GM19238 (cell line): ENCODE measurements around the gene CBARP.

Source experiments
- DNase-seq: peaks from one replicate; pipeline ENCODE4 v3.0.0; 2011; ENCODE audit warnings: low spot score; ENCODE audit not compliant: insufficient read length

The CBARP gene

DNA sequence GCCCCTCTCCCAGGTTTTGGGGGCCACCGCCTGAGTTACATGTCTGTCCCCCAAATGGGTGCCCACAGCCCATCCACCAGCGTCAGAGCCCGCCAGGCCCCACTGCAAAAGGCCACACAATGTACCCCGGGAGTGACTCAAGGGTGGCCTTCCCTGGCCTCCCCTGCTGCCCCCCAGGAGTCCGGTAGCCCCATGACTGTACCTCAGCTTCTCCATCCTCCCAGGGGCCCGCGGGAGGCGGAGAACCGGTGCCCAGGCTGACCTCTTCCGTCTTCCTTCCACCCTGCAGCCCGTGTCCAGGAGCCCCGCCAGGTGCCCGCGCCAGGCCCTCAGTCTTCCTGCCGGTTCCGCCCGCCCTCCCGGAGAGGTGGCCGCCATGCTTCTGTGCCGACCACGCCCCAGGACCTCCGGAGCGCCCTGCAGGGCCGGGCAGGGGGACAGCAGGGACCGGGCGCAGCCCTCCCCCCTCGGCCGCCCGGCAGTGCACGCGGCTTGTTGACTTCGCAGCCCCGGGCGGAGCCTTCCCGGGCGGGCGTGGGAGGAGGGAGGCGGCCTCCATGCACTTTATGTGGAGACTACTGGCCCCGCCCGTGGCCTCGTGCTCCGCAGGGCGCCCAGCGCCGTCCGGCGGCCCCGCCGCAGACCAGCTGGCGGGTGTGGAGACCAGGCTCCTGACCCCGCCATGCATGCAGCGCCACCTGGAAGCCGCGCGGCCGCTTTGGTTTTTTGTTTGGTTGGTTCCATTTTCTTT lies 10.3 kb downstream of the CBARP start:
- DNase-seq = no peak

DNA sequence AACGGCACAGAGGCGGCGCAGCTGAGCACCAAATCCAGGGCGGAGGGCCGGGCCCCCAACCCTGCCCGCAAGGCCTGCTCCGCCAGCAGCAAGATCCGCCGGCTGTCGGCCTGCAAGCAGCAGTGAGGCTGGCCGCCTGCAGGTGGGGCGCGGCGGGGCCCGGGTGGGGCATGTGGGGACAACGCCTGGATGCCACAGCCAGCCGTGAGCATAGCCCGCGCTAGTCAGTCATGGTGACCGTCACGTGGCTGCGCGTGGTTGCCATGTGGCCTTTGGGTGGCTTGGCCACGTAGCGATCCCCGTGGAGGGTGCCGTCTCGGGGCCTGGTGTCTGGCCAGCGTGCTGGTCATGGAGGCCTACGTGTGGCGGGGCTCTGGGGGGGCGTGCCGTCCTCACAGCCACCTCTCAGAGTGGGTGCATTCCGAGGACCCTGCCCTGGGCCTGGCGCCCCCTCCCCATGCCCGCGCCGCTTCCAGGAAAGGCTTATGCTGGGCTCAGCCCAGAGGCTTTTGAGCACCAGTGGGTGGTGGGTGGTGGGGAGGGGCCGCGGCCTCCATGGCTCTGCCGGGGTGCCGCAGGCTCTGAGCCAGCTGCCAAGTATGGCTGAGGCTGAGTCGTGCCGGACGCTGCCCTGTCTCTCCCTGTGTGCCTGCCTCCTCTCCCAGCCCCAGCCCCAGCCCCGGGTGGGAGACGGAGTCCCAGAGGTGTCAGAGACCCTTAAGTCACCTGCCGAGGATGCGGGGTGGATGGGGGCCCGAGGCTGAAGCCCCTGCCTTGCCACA lies 11.1 kb downstream of the CBARP start:
- DNase-seq = no peak

DNA sequence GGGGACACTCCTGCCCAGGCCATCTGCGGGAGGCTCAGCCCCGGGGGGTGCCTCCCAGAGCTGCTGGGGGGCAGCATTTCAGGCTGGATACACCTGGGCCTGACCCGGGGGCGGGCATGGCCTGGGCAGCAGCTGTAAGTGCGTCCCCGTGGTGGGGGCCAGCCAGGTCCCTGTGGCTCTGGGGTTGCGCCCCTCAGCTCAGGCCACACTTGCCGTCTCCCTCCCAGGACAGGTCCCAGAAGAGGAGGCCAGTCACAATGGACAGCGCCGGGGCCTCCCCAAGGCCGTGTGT lies 11.6 kb downstream of the CBARP start:
- no peak for DNase-seq

DNA sequence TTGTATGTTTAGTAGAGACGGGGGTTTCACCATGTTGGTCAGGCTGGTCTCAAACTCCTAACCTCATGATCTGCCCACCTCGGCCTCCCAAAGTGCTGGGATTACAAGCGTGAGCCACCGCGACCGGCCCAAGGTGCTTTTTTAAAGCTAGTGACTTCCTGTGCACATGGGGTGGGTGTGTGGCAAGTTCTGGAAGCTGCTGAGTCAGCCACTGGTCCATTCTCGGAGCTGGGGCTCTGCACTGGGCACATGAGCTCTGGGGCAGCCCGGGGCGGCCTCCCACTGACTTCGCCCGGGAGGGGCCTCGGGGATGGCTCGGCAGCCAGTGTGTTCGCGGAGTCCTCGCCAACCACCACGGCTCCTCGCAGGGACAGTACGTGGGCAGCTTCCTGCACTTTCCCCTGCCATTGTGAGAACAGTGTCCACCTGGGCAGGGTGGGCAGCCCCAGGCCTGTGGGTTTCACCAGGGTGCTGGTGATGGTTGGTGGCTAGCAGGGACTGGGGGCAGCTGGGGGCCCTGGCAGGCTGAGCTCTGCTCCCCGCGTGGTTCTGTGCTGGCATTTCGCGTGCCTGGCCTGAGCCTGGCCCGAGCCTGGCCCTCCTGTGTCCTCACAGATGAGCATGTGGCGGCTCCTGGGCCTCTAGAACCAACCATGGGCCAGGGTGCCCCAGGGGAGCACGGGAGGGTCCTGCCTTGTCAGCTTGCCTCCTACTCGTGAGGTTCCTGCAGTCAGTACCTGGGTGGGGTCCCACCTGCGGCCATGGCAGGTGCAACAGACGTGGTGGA lies 12.2 kb downstream of the CBARP start:
- no peak for DNase-seq

DNA sequence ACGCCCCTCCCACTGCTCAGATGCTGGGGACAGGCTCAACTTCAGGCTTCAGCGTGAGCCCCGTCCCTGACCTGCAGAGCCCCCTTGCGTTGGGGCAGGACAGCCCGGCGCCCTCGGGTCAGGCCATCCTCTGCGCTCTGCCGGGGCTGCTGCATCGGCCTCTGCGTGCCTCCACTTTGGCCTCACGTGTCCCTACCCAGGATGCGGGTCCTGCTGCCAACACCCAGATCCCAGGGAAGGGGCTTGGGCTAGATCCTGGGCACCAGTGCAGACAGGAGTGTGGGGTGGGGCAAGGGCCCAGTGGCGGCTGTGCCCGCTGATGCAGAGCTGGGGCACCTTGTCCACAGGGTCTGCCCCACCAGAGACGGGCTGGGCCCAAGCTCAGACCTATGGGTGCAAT lies 13.0 kb downstream of the CBARP start:
- no peak for DNase-seq

DNA sequence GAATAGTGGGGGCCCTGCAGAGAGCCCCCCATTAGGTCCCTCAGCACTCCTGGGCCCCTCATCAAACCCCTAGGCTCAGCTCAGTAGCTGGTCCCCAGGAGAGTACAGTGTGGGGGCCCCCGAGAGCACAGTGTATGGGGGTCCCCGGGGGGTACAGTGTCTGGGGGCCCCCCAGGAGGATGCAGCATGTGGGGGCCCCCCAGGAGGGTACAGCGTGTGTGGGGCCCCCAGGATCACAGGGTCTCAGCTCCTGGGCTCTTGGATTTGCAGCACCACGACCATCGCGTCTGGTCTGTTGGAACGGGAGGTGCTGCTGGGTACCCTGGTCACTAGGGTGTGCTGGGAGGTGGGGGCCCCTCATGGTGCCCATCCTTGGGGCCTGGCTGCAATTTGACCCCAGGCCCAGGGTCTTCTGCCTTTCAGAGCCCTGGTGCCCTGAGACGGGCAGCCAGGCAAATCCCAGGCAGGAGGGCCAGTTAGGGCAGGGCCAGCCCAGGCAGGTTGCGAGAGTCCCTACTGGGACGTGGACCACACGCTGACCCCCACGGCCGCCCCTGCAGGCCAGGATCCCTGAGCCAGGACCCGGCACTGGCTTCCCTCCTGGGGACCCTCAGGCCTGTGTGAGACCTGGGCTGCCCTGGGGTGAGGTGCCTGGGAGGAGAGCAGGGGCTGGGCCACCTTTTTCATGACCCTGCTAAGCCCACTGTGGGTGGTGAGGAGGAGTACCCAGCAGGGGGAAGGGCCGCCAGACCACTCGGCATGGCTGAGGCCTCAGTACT lies 13.6 kb downstream of the CBARP start:
- DNase-seq = no peak

DNA sequence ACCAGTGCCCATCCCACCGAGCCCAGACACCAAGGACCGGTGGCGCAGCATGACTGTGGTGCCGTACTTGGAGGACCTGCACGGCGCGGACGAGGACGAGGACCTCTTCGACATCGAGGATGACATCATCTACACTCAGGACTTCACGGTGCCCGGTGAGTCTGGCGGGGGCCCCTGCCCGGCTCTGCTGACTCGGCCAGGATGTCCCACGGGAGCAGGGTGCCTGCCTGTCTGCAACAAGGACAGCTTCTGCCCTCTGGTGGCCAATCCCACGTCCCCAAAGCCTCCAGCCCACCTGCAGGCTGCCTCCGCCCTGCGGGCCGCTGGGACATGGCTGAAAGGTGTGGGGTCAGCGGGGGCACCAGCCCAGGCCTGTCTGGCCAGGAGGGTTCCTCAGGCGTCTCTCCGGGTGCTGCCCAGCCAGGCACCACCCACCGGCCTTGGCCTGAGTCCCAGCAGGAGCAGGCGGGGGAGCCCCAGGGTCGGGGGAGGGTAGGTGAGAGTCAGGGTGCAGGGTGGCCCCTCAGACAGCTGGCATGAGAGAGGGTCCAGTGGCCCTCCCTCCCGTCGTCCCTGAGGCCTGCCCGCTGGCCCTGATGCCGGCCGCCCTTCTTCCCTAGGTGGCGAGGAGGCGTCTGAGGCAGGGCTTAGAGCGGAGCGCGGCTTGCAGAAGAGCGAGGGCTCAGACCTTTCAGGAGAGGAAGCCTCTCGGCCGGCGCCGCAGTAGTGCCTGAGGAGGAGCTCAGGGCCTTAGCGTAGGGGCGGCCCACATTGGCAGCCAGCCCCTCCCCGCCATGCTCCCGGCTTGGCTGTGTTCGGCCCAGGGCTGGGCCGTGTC lies 14.6 kb downstream of the CBARP start:
- DNase-seq = peak; percentile 67

DNA sequence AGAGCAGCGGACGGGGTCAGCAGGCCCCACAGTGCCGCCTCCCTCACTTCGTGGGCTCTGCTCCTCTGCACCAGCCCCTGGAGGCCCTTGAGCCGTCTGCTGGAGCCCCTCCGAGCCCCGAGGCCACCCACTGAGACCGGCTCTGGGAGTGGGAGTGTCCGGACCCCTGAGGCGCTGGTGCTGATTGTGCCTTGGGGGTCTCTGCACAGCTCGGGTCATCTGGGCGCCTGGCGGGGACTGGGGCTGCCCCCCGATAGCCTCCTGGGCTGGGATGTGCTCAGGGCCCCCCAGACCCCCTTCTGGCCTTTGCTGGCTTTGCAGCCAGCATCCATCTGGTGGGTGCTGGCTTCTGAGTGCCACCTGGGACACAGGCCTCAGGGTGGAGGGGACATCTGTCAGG lies 15.4 kb downstream of the CBARP start:
- DNase-seq = no peak

DNA sequence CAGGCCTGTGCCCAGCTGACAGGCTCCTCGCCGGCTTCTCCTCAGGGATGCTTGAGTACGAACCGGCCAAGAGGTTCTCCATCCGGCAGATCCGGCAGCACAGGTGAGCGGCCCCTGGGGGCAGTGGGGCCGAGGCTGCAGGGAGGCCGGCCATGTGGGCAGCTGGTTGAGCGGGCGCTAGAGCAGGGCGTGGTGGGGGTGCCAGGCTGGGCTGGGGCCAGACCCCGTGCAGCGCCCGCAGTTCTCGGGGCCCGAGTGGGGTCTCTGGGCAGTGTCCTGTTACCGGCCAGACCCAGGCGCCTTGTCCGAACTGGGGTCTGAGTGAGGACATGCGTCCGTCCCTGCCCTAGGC lies 15.9 kb downstream of the CBARP start:
- DNase-seq = no peak

DNA sequence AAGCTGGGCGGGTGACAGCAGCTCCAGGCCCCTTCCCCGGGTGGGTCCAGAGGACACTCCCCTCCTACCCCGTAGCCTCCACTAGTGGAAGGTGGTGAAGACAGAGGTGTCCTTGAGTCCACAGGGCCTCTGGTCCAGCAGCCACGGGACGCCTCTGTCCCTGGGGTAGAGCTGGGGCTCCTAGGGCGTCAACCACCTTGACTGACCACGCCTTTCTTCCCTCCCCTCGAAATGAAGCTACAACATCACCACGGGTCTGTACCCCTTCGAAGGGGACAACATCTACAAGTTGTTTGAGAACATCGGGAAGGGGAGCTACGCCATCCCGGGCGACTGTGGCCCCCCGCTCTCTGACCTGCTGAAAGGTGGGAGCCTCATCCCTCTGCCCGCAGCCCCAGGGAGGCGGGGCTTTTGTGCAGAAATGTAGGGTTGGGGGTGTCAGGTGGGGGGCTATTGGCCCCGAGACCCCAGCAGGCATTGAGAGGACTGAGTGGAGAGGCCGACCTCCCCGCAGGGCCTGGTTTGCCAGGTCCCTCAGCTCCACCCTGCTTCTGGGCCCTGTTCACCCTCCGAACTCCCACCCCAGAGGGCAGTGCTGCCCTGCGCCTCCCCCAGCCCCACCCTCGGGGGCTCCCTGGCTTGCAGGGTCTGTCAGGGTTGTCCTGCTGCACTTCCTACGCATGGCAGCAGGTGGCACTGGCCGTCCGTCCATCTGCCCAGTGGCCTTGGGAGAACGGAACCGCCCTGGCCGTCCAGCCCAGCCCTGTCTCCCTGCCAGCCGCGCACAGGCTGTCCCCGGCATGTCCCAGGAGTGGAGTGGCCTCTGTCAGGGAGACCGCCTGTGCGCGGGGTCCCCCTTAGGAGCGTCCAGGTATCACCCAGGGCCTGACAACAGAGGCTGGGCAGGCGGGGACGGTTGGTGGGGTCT lies 16.6 kb downstream of the CBARP start:
- no peak for DNase-seq

DNA sequence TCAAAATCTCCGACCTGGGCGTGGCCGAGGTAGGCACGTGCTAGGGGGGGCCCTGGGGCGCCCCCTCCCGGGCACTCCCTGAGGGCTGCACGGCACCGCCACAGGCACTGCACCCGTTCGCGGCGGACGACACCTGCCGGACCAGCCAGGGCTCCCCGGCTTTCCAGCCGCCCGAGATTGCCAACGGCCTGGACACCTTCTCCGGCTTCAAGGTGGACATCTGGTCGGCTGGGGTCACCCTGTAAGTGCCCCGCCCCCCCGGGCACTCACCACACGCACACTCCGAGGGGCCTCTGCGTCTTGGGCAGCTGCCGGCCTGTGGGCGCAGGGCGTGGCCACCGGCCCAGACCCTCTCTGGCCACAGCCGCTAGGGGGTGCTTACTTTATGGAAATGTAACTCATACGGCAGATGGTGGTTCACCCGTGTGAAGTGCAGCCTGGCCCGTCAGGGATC lies 17.3 kb downstream of the CBARP start:
- DNase-seq = no peak

DNA sequence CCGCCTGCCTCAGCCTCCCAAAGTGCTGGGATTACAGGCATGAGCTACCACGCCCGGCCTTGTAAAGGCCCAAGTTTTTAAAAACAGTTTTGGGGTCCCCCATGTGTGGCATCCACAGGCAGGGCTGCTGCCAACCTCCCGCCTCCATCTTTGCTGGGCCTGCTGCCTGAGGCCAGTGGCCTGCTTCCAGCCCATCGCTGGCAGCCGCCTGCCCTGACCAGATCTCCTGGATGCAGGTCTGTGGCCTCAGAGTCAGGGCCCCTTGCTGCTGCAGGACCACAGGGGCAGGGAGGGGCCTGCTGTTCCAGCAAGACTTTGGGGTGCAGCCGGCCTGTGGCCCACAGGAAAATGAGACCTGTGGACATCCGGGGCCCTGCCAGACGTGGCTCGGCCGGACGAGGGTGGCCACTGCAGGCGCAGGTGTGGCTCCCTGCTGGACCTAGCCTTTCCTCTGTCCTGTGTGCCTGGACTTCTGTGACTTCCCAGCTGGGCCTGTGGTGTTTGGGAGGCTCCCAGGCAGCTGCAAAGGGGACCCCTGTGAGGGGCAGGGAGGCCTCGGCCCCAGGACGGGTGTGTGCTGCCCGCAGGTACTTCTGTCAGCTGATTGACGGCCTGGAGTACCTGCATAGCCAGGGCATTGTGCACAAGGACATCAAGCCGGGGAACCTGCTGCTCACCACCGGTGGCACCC lies 17.9 kb downstream of the CBARP start:
- DNase-seq = no peak

DNA sequence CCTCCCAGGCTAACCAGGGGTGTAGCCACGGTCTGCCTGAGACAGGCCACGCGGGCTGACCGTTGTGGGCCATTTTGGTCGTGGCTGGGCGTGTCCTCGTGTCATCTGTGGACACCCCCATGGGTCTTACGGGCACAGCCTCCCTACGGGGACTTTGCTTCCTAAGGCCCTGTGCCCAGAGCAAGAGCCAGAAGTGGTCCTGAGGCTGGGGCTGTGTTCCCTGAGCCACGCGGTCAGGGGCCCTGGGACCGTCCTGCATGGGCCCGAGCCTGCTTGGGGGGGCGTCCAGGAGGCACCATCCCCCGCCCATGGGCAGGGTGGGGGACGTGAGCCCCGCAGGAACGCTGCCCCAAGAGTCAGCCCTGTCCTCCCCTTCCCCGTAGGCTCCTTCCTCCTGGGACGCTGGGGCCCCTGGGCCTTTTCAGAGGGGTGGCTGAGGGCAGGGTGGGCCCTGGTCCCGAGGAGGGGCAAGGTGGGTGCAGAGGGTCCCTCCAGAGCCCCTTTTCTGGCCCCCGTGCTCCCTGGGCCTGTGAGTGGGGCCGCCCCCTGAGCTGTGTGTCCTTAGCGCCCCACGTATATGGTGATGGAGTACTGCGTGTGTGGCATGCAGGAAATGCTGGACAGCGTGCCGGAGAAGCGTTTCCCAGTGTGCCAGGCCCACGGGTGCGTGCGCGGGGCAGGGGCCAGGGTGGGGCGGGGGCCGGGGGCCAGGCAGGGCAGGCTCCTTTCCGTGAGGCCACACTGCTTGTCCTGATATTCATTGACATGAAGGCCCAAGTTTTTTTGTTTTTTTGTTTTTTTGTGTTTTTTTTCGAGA lies 18.8 kb downstream of the CBARP start:
- DNase-seq = no peak

DNA sequence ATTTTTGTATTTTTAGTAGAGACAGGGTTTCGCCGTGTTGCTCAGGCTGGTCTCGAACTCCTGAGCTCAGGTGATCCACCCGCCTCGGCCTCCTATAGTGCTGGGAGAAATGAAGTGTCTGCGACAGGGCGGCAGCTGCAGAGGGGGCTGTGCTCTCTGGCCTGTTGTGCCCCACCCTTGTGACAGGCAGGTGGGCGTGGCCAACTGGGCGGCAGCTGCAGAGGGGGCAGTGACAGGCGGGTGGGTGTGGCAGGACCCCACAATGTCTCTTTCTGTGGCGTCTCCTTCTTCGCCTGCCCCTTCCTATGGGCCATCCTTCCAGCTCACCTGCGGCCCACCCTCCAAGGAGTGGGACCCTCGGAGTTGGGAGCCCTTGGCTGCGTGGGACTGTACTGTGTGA lies 20.4 kb downstream of the CBARP start:
- DNase-seq = no peak

DNA sequence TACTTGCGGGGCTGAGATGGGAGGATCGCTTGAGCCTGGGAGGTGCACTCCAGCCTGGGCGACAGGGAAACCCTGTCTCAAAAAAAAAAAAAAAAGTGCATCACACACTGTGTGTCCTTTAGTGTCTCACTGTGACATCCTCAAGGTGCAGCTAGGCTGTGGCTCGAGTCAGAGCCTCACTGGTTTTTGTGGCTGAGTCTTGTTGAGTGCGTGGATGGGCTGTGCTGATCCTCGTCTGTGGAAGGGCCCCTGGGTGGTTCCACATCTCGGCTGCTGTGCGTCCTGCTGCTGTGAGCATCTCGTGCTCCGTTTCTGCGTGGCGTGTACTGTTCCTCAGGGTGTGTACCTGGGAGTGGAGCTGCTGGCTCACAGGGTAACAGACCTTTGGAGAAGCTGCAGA lies 21.0 kb downstream of the CBARP start:
- DNase-seq = no peak

DNA sequence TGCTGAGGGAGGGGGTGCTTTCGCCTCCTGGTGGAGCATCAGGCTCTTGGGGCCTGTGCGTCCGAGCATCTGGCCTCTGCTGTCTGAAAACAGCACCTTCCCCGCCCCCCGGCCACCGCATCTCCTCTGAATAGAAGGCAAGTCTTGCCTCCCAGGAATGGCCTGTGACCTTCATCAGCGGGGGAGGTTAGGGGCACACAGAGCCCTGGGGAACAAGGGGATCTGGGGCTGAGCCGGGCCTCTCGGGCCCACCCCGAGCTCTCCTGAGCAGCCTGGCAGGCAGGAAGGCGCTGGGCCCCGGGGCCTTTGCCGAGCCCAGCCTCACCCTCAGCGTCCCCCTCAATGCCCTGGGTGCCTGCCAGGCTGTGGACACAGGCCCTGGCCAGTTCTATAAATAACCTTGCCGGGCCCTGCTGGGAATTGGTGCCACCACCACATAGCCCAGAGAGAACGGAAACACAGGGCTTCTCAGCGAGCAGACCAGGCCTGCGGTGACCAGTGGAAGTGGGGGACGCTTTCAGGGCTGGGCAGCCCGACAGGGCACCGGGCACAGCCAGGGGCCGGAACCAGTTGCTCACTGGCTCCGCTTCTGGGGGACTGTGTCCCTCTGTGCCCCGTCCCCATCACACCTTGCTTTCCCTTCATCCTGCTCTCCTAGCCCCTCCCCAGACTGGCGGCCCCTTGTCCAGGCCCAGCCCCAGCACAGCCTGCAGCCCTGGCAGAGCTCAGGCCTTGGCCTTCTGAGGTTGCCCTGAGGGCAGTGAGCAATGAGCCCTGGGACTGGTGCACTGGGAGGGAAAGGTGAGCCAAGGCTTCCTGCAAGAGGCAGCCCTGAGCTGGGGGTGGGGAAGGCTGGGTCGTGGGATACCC lies 22.7 kb downstream of the CBARP start:
- DNase-seq = no peak

DNA sequence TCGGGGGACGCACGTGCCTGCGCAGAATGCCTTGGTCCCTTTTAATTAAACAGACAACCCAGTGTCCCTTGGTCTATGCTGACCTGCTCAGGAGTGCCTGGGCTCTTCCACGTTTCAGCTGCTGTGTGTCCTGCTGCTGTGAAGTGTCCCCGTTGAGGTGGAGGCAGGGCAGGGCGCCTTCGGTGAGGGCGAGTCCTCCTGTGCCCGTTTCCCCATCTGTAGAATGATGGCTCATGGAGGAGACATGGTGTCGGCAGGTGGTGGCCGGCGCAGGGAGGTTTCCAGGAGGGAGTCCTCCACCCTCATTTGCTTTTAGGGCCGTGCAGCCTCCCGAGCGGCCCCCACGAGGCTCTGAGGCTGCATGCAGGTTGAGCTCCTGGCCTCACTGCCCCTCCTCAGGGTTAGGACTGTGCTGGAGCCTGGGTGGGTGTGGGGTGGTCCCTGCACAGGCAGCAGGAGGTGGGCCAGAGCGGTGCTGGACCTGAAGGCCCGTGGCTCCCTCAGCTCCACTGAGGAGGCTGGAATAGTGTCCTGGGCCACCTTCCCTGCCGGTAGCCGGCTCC lies 23.4 kb downstream of the CBARP start:
- no peak for DNase-seq
